HG03571 (cell line): ENCODE measurements around the gene KIF3C.
"Not testable (repeated sequence)": the region's sequence is repeated elsewhere in the genome, so short reads cannot be mapped to it uniquely, and the experiment has no call there.

Experiments
- ATAC-seq: cut with Tn5 transposase; IDR thresholded peaks from one replicate; pipeline ENCODE4 v1.9.1; 2021; ENCODE audit not compliant: unreplicated experiment

Gene KIF3C

DNA sequence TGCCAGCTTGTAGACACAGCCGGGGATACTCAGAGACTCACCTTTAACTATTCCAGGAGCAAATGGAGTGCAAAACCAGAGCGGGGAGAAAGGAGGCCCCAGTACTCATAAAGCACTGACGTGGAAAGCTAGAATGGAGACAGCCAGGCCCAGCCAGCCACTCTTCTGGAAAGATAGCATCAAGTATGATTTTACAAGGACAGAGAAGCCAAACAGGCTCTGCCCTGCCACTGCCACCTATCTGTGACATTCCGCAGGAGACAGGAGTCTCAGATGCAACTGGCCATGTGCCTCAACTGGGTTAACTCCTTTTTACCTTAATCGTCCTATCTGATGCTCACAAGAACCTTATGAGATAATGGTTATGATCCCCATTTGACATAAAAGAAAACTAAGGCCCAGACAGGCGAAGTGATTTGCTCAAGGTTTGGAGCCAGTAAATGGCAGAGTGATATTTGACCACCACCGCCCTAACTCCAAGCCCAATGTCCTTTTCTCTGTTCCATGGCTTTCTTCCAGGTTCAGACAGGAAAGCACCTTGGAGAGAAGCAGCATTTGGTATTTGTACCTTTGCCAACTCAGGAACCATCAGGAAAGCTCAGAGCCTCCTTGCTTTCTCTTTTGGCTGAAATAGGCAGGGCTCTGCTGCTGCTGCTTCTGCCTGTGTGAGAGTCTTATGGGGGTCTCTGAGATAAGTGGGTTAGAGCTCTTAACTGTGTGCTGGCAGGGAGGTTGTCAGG lies 15.6 kb downstream of the KIF3C start:
- no peak for ATAC-seq

DNA sequence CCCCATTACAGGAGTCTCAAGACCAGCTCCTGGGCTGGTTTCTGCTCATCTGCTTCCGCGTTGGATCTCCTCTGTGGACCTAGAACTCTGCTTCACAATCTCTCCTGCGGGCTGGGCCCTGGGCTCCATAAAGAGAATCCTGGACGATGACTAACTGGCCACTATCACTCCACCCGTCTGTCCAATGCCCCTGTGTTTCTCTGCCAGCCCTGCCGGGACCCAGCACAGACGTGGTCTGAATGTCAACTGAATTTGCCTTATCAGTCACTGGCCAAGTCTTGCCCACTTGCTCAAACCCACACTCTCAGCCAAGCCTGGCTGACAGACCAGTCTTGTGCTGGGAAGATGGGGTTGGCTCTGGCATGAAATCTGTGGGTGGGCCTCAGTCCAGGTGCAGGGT lies 17.4 kb downstream of the KIF3C start:
- ATAC-seq = no peak

DNA sequence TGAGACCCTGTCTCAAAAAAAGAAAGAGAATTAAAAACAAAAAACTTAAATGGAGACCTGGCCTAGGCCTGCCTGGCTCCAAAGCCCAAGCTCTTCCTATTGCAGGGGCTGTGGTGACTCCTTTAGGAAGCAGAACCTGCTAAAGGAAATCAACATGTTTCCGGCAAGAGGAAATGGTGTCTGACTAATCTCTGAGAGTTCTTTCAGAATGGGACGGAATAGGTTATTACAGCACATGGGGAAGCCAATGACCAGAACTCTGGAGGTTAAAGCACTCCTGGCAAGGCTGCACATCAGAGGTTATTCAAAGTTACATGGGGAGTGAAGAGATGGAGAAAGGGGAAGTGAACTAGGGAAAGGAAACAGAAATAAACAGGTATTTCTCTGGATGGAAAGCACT lies 21.4 kb downstream of the KIF3C start:
- no peak for ATAC-seq

DNA sequence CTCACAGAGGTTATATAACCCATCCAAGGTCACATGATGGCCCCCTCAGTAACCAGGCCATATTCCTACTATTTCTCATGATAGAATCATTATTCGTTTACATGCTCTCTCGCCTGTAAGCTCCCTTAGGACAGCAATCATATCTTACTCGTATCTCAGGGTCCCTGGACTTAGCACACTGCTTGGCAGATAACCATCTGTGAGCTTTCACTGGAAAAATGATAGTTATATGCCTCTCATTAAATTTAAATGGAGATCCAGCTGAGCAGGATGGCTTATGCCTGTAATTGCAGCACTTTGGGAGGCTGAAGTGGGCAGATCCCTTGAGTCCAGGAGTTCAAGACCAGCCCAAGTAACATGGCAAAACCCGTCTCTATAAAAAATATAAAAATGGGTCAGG lies 21.9 kb downstream of the KIF3C start:
- ATAC-seq = no peak

DNA sequence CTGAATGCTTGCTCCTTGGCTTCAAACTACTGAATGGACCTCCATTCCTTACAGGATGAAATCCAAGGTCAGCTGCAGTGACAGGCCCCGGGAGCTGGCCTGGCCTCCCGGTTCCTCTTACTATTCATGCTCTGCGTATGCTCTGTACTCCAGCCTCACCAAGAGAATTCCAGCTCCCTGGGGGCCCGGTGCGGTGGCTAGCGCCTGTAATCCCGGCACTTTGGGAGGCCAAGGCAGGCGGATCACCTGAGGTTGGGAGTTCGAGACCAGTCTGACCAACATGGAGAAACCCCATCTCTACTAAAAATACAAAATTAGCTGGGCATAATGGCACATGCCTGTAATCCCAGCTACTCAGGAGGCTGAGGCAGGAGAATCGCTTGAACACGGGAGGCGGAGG lies 23.7 kb downstream of the KIF3C start:
- not testable (repeated sequence) for ATAC-seq

DNA sequence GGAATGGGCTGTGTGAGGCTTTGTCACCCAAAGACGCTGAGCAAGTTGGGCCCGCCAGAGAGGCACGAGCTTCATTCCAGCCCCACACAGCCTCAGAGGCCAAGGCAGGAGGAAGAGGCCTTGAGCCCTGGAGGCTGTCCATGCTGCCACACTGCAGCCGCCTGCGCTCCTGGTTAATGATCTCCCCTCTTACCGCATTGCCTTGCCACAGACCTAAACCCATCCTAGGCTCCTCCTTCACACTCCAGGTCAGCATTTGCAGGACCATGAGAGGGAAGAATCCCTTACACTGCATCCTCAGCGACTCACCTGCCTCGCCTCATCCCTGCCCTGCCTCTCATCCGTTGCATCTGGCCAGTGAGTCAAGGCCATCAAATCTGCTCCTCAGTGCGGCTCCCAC lies 24.6 kb downstream of the KIF3C start:
- no peak for ATAC-seq

DNA sequence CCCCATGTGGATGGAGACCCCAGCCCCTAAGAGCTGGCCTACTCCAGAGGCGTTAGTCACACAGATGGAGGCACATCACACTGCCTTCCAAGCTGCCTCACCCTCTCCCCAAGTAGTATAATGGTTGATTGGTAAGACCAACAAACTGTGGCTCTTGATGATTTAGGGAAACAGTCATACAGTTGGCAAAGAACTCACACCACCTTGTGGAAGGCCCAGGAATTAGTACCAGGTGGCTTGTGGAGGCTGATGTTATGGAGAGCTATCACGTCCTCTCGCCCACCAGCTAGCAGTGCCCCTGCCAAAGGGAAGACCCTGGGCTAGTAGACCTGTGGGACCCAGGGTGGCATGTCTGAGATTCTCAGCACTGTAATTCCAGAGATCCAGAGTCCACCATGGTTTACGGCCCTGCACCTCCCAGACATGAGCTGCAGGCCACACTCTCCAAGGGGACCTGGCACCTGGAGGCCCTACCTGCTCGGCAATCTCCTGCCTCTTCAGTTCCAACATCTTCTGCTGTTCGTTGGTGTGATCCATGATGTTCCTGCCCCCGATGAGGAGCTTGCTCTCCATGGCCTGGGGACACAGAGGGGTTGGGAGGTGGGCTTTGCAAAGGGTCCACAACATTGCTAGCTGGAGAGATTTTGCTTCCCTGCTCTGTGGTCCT lies 26.3 kb downstream of the KIF3C start:
- ATAC-seq = no peak

DNA sequence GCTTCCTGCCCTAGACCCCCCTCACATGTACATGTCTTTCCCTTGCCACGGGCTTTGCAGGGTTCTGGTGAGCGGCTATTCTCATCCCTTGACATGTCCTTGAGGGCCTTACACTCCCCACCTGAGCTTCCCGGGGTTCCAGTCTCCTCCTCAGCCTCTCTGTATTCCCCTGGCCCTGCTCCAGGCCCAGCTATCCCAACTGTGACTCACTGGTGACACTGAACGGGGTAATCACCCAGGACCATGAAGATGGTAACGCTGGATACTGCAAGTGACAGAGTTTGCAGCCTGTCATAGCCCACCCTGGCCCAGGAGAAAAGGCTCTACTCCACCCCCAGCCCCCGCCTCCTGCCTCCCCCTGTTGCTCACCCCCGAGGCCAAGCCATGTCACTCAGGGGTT lies 27.3 kb downstream of the KIF3C start:
- ATAC-seq = no peak

DNA sequence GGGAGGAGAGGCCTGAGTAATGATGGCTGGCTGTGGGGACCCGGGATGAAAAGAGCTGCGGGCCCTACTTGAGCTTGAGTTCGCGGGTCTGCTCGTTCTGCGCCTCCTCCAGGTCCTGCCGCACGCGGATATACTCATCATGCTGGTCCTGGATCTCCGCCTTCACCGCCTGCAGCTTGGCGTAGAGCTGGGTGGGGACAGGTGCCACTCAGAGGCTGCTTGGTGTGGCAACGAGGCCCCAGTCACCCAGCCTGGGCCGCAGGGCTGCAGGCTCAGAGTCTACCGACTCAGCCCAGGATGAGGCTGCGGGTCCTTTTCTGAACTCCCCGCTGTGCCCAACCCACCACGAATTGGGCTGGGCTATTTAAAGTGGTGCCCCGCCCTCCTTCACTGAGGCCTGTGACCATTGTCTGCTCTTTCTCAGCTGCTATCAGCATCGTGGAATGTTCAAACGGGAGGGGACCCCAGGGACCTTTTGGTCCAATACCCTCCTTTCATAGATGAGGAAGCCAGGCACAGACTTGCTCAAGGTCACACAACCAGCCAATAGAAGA lies 28.0 kb downstream of the KIF3C start:
- ATAC-seq = no peak

DNA sequence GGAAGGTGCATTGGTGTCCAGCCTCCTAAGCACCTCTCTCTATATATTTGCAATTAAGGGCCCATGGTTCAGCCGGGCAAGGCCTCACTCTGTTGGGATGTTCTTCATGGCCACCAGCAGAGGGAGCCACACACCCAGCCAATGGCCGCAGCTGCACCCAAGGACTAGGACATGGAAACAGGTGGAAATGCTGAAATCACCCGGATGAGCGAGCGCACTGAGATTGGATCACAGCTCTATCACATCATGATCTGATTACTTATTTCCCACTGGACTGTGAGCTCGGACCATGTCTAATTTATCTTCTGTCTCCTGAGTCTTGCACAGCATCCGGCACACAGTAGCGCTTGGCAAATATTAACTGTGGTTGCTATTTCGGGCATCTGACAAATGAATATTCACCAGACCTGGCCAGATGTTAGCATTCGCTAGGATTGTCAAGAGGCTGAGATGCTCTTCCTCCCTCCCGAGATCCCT lies 31.2 kb downstream of the KIF3C start:
- ATAC-seq = no peak

DNA sequence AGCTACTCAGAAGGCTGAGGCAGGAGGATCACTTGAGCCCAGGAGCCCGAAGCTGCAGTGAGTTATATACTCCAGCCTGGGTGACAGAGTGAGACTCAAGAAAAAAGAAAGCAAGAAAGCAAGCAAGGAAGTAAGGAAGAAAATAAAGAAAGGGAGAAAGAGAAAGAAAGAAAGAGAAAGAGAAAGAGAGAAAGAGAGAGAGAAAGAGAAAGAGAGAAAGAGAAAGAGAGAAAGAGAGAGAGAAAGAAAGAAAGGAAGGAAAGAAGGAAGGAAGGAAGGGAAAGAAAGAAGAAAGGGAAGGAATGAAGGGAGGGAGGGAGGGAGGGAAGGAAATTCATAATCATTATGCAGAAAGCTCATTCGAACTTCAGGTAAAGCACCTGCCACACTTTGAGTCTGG lies 33.9 kb downstream of the KIF3C start:
- ATAC-seq = no peak

DNA sequence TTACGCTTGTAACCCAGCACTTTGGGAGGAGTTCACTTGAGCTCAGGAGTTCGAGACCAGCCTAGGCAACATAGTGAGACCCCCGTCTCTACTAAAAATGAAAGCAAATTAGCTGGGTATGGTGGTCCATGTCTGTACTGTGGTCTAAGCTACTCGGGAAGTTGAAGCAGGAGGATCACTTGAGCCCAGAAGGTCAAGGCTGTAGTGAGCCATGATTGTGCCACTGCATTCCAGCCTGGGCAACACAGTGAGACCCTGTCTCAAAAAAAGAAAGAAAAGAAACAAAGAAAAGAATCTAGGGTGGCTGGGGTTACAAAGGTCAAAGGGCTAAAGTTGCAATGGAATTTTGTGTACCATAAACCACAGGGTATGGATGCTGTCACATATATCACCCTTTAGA lies 41.3 kb downstream of the KIF3C start:
- no peak for ATAC-seq

DNA sequence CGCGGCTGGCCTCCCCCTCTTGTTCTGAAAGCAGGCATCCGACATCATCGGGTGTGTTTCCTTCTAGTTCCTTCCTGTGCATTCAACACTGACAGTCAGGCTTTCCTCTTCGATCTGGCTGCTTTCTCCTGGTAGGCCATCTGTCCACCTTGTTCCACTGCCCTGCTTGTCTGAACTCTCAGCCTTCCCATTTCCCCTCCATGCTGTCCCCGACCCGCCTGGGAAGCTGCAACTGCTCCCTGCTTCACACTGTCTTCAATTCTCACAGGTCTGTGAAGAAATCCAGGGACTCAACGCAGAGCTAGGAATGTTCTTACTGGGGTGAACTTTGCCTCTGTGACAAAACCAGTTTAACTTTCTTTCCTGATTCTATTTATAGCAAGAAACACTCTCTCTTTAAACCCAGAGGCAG lies 43.0 kb downstream of the KIF3C start:
- ATAC-seq = no peak

DNA sequence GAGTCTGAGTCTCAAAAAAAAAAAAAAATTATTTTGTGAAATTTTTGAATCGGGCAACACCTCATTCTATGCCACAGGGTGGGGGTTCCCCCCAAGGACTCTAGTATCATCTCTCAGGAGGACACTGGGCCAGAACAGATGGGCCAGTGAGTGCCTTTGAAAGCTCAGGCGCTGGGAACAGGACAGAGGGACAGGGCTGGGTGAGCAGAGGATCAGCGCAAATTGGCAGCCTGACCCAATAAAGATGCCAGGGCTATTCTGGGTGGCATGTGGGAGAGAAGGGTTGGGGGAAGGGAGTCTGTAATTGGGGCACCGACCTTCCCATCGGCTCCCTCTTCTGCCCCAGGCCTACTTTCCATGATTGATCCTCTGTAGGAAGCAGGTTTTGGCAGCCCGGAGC lies 44.0 kb downstream of the KIF3C start:
- ATAC-seq = no peak

DNA sequence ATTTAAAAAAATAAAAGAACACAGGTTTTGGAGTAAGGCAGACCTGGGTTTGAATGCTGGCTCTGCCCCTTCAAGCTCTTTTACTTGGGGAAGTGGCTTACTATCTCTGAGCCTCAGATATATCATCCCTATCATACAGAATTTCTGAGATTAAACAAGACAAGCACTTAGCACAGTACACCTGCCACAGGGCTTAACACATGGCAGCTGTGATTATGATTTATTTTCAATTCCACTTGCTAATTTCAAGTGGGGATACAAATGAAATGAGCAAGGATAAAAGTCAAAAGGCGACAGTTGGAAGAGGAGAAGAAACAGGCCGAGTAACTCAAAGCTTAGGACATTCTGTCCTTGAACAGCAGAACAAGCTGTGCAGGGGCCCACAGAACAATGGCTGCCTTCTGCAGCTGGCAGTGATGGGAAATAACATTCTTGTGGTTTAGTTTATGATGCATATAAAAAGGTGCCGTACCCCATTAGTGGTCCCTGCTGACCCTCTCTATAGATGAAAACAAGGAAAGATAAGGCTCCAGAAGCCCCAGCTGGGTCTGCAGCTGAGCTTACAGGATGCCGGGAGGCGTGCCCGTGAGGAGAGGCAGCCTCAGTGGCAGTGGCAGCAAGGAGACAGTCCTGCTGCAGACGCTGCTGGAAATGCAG lies 45.3 kb downstream of the KIF3C start:
- ATAC-seq = no peak

DNA sequence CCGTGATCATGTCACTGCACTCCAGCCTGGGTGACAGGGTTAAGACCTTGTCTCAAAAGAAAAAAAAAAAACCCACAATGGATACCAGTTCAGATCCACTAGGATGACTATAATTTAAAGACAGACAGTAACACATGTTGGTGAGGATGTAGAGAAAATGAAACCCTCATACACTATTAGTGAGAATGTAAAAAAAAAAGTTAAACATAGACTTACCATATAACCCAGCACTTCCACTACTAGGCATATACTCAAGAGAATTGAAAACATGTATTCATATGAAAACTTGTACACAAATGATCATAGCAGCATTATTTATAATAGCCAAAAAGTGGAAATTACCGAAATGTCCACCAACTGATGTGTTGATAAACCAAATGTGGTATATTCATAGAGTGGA lies 48.7 kb downstream of the KIF3C start:
- ATAC-seq = no peak

DNA sequence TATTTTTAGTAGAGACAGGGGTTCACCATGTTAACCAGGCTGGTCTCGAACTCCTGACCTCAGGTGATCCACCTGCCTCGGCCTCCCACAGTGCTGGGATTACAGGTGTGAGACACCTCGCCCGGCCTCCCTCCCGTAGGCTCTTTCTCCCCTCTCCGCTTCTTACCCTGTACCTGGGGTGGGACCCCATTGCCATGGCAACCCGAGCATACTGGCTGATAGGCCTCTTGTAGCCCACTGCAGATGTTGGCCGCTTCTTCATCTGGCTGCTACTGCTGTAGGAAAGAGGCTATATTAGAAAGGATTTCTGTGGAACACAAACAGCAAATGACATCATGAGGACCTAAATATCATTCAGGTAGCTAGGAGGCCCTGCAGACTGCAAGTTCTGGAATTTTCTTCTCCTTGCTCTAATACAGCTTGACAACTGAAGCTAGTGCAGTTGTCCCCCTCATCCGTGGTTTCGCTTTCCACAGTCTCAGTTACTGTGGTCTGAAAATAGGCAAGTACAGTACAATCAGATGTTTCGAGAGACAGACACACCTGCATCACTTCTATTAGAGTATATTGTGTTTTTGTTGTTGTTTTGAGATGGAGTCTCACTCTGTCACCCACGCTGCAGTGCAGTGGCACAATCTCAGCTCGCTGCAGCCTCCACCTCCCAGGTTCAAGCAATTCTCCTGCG lies 52.4 kb downstream of the KIF3C start:
- no peak for ATAC-seq

DNA sequence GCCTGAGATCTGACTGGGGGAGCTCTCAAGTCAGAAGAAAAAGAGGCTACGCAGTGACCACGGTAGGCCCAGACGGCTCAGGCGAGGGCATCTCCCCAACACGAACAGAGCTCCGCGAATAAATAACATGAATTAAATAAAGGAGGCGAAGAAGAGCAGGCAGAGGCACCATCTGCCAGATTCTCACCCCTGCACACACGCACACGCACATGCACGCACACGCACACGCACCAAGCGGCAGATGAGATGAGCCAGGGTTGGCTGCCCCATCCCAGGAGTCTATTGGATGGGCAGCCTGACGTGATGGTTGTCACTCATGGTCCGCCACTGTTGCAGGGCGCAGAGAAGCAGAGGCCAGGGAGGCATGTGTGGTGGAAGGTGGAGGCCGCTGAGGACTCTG lies 53.6 kb downstream of the KIF3C start:
- ATAC-seq = no peak

DNA sequence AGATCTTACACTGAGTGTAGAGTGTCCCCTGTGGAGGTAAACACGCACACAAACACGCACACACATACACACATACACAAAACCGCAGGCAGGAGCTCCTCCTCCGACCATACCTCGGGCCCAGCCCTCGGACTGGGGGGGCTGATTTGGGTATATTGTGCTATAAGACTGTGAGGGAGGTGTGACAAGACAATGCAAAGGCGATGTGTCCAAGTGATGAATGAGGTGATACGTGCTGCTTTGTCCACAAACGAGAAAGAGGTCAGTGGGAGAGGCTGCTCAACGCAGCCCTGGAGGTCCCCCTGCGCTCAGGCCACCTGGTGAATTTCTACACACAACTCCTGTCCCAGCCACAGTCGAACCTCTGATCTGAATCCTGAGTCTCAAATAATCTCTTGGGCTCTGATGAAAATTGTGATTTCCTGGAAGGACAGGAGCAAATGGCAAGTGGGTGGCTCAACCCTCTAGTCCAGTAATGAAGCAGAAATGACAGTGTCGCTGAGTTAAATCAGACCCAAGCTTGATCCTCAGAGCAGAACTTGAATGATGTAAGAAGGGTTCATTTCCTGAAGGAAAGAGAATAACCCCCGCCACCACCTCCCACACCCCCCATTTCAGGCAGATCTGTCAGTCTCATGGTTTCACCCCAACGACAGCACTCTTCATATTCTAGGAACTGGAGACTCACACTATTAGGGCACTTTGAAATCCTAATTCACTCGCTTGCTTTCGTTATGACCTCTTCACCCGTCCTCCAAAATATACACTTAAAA lies 55.1 kb downstream of the KIF3C start:
- no peak for ATAC-seq

DNA sequence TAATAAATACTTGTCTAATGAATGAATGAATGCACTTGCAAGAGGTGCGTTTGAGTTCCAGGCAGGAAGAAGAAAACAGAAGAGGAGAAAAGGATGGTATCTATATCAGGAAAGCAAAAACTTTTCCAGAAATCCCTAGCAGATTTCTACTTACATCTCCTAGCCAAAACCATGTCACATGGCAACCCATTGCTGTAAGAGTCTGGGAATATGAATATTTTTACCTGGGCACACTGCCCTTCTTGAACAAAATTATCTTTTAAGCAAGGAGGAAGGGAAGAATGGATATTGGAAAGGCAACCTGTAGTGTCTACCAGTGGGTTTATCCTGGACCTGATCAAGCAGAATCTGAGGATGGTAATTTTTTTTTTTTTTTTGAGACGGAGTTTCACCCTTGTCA lies 59.8 kb downstream of the KIF3C start:
- no peak for ATAC-seq
